ENCODE measurements around the gene CLDN19. TPM values are rescaled to one million over a fixed set of nuclear protein-coding genes. Genes with fewer than 3 reads are reported as not detected.
A peak's percentile ranks its signal among the peaks of the same experiment; 100 is the strongest.

The CLDN19 gene
- total and polyA plus RNA-seq, 12 donors = 0.20 to 0.91 TPM; not detected in 10

- H3K4me3 ChIP-seq = no peak overlapping the region
- WGBS, 4 donors = 85 to 92% (median 89%) methylated on average over 4 of the region's 4 CpGs
- no peaks in the 10 kb centered on the region for H3K9me3 ChIP-seq (replicated peaks in 1 of 3)
- H3K27me3 ChIP-seq = no peaks in the 10 kb centered on the region
- H3K27ac ChIP-seq = no peak overlapping the region
- intact Hi-C loops (cut with DNase I) = no loop called here
- DNase-seq = no peak
- peaks cover 15 to 78% of the 10 kb centered on the region in 2 donors for H3K4me1 ChIP-seq (replicated peaks in 1 of 2)
- no peaks in the 10 kb centered on the region for H3K36me3 ChIP-seq (replicated peaks in 1 of 2)
- TF ChIP-seq POLR2A (IDR thresholded peaks at IDR 0.05) (no peak), CTCF (IDR thresholded peaks at IDR 0.05) (no peak)
Observed at GRCh38 chr1:42686418-42686817, 53.6 kb downstream of the CLDN19 start.

GRCh38 chr1:42684139-42684538, 55.9 kb downstream of the CLDN19 start:
- no peaks in the 10 kb centered on the region for H3K27me3 ChIP-seq
- H3K36me3 ChIP-seq (replicated peaks in 1 of 2) = no peaks in the 10 kb centered on the region
- H3K9me3 ChIP-seq (replicated peaks in 1 of 3) = no peaks in the 10 kb centered on the region
- peaks cover 15 to 66% of the 10 kb centered on the region in 2 donors for H3K4me1 ChIP-seq (replicated peaks in 1 of 2)
- 37 to 54% (median 49%) methylated on average over 5 of the region's 5 CpGs for WGBS, 4 donors
- intact Hi-C loops (cut with DNase I) = no loop called here
- peak overlapping the region in 1 of 4 donors; percentile 95 for H3K4me3 ChIP-seq
- TF ChIP-seq POLR2A (IDR thresholded peaks at IDR 0.05) = no peak
- no peak for TF ChIP-seq CTCF (IDR thresholded peaks at IDR 0.05)
- DNase-seq = no peak
- no peak overlapping the region for H3K27ac ChIP-seq

Other genes starting within 250 kb of the CLDN19 start
- 10 to 100 TPM; 17.5 to 56.5 (median 28.1) TPM for gene PPIH, start 81.8 kb downstream of the CLDN19 start, total RNA-seq
- 10 to 100 TPM; 19.6 to 41.7 (median 39.3) TPM for gene PPIH, start 81.8 kb downstream of the CLDN19 start, polyA plus RNA-seq
- gene YBX1, start 57.8 kb downstream of the CLDN19 start, total RNA-seq = 100 to 1,000 TPM; 281 to 513 (median 356) TPM
- 100 to 1,000 TPM; 285 to 995 (median 300) TPM for gene YBX1, start 57.8 kb downstream of the CLDN19 start, polyA plus RNA-seq
- 10 to 100 TPM; 30.3 to 84.7 (median 40.5) TPM for gene P3H1, start 26.8 kb upstream of the CLDN19 start, total RNA-seq
- gene P3H1, start 26.8 kb upstream of the CLDN19 start, polyA plus RNA-seq = 100 to 1,000 TPM in 1 of 3 donors, 10 to 100 TPM in 2; 23.7 to 178 (median 81.0) TPM
- 10 to 100 TPM in 2 of 9 donors, 1 to 10 TPM in 7; 2.2 to 10.5 (median 7.9) TPM for gene C1orf50, start 27.0 kb upstream of the CLDN19 start, total RNA-seq
- gene C1orf50, start 27.0 kb upstream of the CLDN19 start, polyA plus RNA-seq = 10 to 100 TPM in 1 of 3 donors, 1 to 10 TPM in 2; 3.6 to 13.5 (median 6.9) TPM
- gene TMEM269, start 44.8 kb upstream of the CLDN19 start, total RNA-seq = 1 to 10 TPM in 1 of 9 donors, under 1 TPM in 1, not detected in 7; 0.07 to 1.1 TPM
- gene TMEM269, start 44.8 kb upstream of the CLDN19 start, polyA plus RNA-seq = under 1 TPM in 2 of 3 donors, not detected in 1; 0.03 to 0.09 TPM
- 10 to 100 TPM in 8 of 9 donors, 1 to 10 TPM in 1; 8.1 to 24.7 (median 21.4) TPM for gene ERMAP, start 76.9 kb upstream of the CLDN19 start, total RNA-seq
- 10 to 100 TPM in 2 of 3 donors, 1 to 10 TPM in 1; 8.3 to 11.5 (median 10.9) TPM for gene ERMAP, start 76.9 kb upstream of the CLDN19 start, polyA plus RNA-seq
- gene SVBP, start 77.2 kb upstream of the CLDN19 start, total RNA-seq = 10 to 100 TPM in 7 of 9 donors, 1 to 10 TPM in 2; 4.5 to 41.3 (median 14.5) TPM
- gene SVBP, start 77.2 kb upstream of the CLDN19 start, polyA plus RNA-seq = 10 to 100 TPM; 16.0 to 23.1 (median 20.4) TPM
- gene ZNF691, start 106.4 kb upstream of the CLDN19 start, total RNA-seq = 10 to 100 TPM in 5 of 9 donors, 1 to 10 TPM in 4; 7.6 to 17.4 (median 10.7) TPM
- 10 to 100 TPM; 14.5 to 23.6 (median 20.8) TPM for gene ZNF691, start 106.4 kb upstream of the CLDN19 start, polyA plus RNA-seq
- 100 to 1,000 TPM in 1 of 9 donors, 10 to 100 TPM in 8; 15.4 to 123 (median 27.6) TPM for gene SLC2A1, start 218.6 kb upstream of the CLDN19 start, total RNA-seq
- 10 to 100 TPM in 1 of 3 donors, 1 to 10 TPM in 2; 4.6 to 12.3 (median 9.3) TPM for gene SLC2A1, start 218.6 kb upstream of the CLDN19 start, polyA plus RNA-seq